ENCODE measurements around the gene EZH2.

The EZH2 gene

DNA sequence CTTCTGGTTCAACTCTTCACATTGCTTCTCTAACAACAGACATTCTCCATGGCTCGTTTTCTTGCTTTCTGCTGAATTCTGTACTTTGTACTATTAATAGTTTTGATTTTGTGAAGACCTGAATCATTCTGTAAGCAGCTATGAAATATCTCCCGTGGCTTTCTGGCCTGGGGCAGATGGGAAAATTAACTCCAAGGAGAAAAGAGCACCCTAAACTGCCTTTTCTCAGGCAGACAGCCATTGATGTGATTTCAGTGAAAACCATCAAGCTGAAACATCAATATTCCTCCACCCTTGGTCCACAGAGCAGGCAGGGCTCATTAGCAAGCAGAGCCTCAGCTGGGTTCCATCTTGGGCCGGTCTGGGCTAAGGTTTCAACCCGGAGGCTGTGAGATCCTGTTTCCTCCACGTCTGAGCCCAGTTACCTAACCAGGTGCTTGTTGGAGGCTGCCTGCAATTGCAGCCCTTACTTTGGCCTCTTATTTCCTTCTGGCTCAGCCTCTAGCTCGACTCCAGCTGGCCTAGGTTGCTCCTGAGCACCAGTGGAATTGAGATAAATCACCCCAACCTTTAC lies 21.1 kb upstream of the EZH2 start:
- Histone ChIP-seq H3K4me3 (no peak overlapping the region), H3K27ac (no peak overlapping the region)

DNA sequence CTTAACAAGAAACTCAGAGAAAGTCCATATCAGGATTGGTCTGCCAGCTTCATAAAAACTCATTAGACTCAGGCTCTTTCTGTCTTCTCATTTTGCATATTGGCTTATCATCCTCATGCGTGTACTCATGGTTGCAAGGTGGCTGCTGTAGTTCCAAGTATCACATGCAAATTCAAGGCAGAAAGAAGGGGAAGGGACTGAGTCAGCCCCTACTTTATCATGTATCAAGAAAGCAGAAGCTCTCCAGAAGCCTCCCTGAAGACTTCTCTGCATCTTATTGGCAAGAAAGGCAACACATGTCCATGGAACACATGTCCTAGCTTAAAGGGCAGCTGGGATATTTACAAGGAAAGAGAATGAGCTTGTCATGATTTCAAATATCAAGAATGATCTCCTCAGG lies 19.4 kb upstream of the EZH2 start:
- no peak overlapping the region for H3K4me3 ChIP-seq
- no peak overlapping the region for H3K27ac ChIP-seq

DNA sequence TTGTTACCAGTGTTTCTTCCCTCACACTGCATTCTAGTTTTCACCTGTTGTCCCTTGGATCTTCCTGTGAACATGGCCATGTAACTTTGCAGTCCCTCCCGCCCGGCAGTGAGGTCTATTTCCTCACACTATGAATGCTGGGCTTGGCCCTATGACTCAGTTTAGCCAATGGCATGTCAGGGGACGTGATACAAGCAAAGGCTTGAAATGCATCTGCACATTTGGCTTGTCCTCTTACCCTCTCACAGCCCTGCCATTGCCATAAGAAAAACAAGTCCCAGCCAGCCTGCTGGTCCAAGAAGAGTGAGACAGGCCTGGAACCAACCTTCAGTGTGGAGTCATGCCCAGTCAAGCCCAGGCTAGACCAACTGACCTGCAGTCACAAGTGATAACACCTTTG lies 17.1 kb upstream of the EZH2 start:
- Histone ChIP-seq H3K4me3 (no peak overlapping the region), H3K27ac (peak overlapping the region in 1 of 21 experiments; percentile 54)

- Histone ChIP-seq H3K27ac (no peak overlapping the region), H3K4me3 (no peak overlapping the region)
Measured at GRCh38 chr7:148898845-148899484, 14.9 kb upstream of the EZH2 start.

DNA sequence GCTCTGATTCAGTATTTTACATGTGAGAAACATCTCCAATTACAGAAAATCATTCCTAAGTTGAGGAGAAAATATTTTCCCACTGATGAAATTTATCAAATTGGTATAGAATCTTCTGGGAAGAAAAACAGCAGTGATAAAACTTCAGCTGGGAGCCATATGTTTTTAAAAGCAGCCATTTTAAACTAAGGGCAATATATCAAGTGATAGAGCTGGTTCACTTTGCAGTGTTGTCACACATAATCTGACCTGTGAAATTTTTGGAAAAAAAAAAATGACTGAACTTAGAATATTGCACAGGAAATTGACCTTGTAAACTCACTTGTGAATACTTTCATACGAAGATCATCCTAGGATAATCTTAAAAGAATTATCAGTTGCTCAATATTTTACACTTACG lies 10.5 kb upstream of the EZH2 start:
- H3K27ac ChIP-seq = no peak overlapping the region
- no peak overlapping the region for H3K4me3 ChIP-seq

GRCh38 chr7:148893071-148893470 lies 9.0 kb upstream of the EZH2 start:
- Histone ChIP-seq H3K4me3 (no peak overlapping the region), H3K27ac (no peak overlapping the region)

GRCh38 chr7:148888300-148888699 lies 4.2 kb upstream of the EZH2 start:
- no peak overlapping the region for H3K4me3 ChIP-seq
- no peak overlapping the region for H3K27ac ChIP-seq

GRCh38 chr7:148886844-148887243 lies 2.8 kb upstream of the EZH2 start:
- peak overlapping the region in 1 of 21 experiments; percentile 3 for H3K27ac ChIP-seq
- no peak overlapping the region for H3K4me3 ChIP-seq

DNA sequence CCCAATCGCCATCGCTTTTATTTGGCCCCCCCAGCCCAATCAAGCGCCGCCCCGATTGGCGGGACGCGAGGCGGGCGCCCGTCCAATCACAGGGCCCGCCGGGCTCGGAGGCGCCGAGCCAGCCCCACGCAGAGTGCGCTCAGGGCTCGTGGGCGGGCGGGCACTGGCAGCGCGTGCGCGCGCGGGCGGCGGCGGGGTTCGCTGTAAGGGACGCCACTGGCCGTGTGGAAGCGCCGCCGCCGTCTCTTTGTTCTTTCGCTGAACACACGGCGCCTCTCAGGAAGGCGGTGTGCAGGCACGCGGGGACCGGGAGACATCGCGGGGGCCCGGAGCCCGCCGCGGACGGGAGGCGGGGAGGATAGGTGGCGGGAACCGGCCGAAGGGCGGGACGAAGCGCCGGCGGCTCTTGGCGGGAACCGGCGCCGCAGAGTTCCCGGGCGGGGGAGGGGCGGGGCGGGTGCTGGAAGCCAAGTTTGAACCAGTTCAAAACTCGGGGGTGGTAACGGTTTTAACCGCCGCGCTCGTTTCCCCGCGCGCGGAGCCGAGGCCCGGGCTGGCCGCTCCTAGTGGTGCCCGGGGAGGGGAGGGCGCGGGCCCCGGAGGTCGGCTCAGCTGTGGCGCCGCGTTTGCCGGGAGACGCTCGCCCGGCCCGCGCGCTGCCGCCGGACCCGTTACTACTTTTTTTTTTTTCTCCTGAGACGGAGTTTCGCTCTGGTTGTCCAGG lies 370 bp upstream of the EZH2 start:
- Histone ChIP-seq H3K27ac (peak overlapping the region; percentile 85 to 99 (median 94)), H3K4me3 (peak overlapping the region; percentile 70 to 100 (median 97))

DNA sequence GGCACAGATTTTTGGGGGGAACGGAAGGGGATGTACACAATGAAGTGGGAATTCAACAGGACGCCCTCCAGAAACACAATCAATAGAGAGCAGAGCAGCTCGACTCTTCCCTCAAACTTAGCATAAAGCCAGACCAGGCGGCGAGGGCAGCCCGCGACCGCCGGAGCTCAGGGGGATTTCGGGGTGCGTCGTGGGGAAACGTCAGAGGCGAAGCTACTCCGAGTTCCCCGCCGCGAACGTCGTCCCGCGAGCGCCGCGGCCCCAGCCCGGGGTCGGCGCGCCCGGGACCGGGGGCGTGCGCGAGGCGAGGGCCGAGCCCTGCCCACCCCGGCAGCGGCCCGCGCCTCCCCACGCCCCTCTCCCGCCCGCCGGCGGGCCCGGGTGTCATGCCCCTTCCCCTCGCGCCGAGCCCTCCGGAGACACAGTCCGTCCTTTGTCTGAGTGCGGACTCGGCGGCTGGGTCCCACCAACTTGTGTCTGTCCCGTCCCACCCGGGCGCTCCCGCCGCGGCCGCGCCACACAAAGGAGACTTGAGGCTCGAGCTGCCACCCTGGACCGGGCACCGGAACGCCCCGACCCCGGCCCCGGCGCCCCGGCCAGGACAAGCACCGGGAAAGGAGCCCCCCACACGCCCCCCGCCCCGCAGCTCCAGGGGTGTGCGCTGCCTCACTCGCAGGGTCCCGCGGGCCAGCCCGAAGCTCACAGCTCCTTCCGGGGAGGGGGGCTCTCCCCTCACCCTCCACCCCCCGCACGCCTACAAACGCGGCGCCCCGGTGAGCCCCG lies 634 bp downstream of the EZH2 start:
- H3K4me3 ChIP-seq = peak overlapping the region; percentile 70 to 100 (median 97)
- H3K27ac ChIP-seq = peak overlapping the region; percentile 85 to 99 (median 94)

GRCh38 chr7:148882841-148883265 lies 1.2 kb downstream of the EZH2 start:
- H3K27ac ChIP-seq = peak overlapping the region in 19 of 21 experiments; percentile 66 to 99 (median 94)
- H3K4me3 ChIP-seq = peak overlapping the region; percentile 70 to 100 (median 97)

GRCh38 chr7:148882192-148882591 lies 1.9 kb downstream of the EZH2 start:
- peak overlapping the region in 5 of 7 experiments; percentile 70 to 99 (median 94) for H3K4me3 ChIP-seq
- H3K27ac ChIP-seq = peak overlapping the region in 1 of 21 experiments; percentile 90

GRCh38 chr7:148878317-148878716 lies 5.8 kb downstream of the EZH2 start:
- Histone ChIP-seq H3K27ac (no peak overlapping the region), H3K4me3 (no peak overlapping the region)

DNA sequence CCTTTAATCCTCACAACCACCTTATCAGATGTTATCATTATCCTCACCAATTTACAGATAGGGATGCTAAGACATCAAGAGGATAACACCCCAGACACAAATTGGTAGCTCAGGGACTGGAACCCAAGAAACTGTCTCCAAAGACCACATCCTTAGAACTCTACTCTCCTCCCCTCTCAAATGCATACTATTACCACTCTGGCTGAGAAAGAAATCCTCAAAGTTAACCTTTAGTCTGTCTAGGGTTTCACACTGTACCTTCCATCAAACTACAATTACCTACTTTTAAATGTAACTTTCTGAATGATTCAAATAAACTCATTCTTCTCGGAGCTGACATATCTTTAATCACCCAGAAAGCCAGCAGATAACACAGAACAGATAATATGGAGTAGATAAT lies 6.6 kb downstream of the EZH2 start:
- Histone ChIP-seq H3K4me3 (no peak overlapping the region), H3K27ac (no peak overlapping the region)

DNA sequence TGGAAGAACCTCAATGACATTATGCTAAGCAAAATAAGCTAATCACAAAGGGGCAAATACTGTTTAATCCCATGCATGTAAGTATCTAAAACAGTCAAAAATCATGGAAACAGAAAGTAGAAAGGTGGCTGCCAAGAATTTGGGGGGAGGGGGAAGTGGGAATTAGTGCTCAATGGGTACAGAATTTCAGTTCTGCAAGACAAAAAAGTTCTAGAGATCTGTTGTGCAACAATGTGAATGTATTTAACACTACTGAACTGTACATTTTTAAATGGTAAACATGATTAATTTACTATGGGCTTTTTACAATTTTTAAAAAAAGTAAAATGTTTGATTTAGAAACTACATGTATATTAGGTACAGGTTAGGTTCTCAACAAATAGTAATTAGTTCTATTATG lies 11.9 kb downstream of the EZH2 start:
- no peak overlapping the region for H3K27ac ChIP-seq
- no peak overlapping the region for H3K4me3 ChIP-seq

- no peak overlapping the region for H3K27ac ChIP-seq
Measured at GRCh38 chr7:148871551-148871950, 12.5 kb downstream of the EZH2 start.

GRCh38 chr7:148871030-148871429 lies 13.1 kb downstream of the EZH2 start:
- H3K27ac ChIP-seq = no peak overlapping the region
- H3K4me3 ChIP-seq = no peak overlapping the region

More at GRCh38 chr7:148871551-148871950, 12.5 kb downstream of the EZH2 start:
- H3K4me3 ChIP-seq = no peak overlapping the region

- Histone ChIP-seq H3K4me3 (no peak overlapping the region), H3K27ac (no peak overlapping the region)
Measured at GRCh38 chr7:148868378-148868674, 15.8 kb downstream of the EZH2 start.

DNA sequence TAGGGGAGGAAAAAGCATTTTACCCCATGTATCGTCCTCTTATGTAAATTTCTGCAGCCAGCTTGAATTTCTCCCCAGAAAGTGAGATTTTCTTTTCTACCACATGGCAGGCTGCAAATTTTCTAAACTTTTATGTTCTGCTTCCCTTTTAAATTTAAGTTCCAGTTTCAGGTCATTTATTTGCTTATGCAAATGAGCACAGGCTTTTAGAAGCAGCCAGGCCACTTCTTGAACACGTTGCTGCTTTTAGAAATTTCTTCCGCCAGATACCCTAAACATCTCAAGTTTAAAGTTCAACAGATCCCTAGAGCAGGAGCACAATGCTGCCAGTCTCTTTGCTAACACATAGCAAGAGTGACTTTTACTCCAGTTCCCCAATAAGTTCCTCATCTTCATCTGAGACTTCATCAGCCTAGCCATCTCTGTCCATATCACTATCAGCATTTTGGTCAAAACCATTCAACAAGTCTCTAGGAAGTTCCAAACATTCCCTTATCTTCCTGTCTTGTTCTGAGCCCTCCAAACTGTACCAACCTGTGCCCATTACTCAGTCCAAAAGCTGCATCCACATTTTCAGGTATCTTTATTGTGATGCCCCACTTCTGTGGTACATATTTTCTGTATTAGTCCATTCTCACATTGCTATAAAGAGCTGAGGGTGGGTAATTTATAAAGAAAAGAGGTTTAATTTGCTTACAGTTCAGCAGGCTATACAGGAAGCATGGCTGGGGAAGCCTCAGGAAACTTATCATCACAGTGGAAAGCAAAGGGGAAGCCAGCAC lies 16.3 kb downstream of the EZH2 start:
- no peak overlapping the region for H3K27ac ChIP-seq

DNA sequence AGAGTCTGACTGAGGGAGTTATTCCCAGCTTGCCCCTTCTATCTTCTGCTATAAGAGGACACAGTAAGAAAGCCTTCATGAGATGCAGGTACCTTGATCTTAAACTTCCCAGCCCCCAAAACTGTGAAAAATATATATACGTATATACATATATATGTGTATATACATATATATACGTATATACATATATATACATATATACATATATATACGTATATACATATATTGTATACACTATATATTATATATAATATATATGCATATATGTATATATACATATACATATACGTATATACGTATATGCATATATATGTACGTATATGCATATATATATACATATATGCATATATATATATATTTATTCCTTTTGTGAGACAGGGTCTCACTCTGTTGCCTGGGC lies 17.7 kb downstream of the EZH2 start:
- no peak overlapping the region for H3K27ac ChIP-seq
- H3K4me3 ChIP-seq = no peak overlapping the region

More for the DNA sequence above, 16.3 kb downstream of the EZH2 start:
- H3K4me3 ChIP-seq = no peak overlapping the region
